Activated CD4-positive, alpha-beta T cell treated with anti-CD3 and anti-CD28 coated beads, Interleukin-2, Interleukin-4, amounts not matched to agents 100 ng/mL and 50 ng/mL, durations not matched to agents 16 hours and 8 hours (primary cell): ENCODE measurements around the gene LYSMD2.
"Not testable (repeated sequence)": the region's sequence is repeated elsewhere in the genome, so short reads cannot be mapped to it uniquely, and the experiment has no call there.

Source experiments
- DNase-seq: peaks from one replicate; pipeline ENCODE4 v3.0.0-alpha.2; 2020; ENCODE audit warnings: low spot score

LYSMD2 gene

DNA sequence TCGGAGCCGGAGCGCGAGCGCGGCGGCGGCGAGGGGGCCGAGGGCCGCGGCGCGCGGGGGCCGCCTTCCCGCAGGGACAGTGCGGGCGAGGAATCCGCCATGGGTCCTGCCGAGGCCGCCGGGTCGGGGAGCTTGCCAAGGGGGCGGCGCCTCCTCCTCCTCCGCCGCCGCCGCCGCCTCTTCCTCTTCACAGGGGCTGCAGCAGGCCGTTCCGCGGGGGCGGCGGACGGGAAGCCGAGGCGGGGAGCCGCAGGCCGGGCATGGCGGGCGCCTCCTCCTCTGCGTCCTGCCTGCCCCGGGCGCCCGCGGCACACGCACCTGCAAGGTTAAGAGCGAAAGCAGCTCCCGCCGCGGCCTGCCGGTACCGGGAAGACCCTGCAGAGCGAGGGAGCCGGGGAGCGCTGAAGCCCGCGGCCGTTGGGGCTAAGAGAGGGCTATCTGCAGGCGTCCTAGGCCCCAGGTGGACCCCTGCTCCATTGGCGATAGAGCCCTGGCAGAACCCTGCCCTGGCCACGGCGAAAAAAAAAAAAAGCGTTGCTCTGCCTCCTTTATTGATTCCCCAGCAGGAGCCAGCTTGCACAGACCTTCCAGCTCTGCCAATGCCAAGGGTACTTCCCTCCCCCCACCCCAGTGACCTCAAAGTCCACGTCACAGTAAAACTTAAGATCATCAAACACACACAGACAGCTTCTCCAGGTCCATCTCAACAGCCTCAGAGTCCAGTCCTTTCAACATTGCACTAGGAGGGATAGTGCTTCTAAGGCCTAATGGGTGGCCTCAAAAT lies at the start of gene LYSMD2:
LYSMD2 (minus strand) TSS at position 134 of the 784 bp plus-strand sequence; CDS start at position 101, 33 bp downstream.
- peak; percentile 55 for DNase-seq

DNA sequence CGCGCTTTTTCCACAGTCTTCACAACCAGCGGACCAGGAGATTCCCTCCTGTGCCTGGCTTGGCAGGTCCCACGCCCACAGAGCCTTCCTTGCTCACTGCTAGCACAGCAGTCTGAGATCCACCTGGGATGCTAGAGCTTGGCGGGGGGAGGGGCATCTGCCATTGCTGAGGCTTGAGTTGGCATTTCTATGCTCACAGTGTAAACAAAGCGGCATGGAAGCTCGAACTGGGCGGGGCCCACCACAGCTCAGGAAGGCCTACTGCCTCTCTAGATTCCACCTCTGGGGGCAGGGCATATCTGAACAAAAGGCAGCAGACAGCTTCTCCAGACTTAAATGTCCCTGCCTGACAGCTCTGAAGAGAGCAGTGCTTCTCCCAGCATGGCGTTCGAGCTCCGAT lies 49.7 kb upstream of the LYSMD2 start:
- DNase-seq = not testable (repeated sequence)

- no peak for DNase-seq
Observed at GRCh38 chr15:51783967-51784366, 46.5 kb upstream of the LYSMD2 start.

DNA sequence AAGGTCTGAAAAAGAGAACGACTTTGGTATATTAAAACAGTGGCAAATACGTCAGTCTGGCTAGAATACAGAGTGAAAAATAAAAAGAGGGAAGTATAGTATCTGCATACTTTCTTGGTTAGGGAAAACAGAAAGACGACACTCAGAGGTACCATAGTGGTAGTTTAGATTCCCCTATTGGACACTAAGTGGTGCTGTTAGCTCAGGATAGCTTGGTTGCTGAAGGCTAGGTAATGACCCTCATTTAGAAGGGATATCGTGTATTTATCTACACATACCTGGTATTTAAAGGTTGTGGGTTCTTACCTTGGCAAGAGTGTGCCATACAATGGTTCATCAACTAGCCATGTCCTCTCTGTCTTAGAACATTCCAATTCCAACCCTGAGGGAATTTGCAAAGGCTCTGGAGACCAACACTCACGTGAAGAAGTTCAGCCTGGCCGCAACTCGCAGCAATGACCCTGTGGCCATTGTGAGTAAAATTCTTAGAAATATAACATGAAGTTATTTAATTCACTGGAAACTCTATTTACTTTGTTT lies 45.0 kb upstream of the LYSMD2 start:
- DNase-seq = no peak

DNA sequence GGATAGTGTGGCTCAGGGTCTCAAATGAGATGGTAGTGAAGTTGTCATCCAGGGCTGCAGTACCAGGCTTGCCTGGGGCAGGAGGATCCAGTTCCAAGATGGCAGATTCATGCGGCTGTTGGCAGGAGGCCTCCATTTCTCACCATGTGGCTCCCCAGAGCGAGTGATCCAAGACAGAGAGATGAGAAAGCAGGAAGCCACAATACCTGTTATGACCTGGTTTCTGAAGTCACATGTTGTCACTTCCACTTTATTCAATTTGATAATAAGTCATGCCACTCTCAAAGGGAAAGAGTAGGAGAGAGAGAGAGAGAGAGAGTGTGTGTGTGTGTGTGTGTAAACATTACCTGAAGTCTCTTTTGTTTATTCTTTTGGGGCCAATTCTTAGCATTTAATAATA lies 44.1 kb upstream of the LYSMD2 start:
- DNase-seq = no peak

- DNase-seq = no peak
Observed at GRCh38 chr15:51780636-51781035, 43.2 kb upstream of the LYSMD2 start.

DNA sequence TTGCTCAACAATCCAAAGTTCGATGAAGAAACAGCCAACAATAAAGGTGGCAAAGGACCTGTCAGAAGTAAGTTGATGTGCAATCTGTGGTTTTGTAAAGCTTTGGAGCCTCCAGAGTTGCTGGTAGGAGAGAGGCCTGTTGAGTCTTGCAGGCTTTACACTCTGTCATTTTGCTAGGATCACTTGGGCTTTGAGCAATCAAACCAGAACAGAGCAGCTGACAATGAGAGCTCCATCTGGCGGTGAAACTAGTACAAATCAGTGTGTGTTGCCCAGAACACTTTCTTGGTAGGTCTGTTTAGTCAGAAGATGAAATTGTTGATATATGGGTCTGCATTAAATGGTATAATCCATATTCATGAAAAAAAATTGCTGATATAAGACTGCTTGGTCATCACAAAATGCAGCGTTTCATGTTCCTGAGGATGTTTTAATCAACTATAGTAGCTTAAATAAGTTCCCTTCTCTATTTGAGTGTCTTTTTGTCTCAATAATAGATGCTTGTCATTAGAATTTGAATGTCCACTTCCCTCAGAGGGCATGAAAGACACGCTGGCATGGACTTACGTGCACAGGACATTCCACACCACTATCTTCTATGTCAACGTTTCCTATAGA lies 39.6 kb upstream of the LYSMD2 start:
- peak; percentile 73 for DNase-seq

DNA sequence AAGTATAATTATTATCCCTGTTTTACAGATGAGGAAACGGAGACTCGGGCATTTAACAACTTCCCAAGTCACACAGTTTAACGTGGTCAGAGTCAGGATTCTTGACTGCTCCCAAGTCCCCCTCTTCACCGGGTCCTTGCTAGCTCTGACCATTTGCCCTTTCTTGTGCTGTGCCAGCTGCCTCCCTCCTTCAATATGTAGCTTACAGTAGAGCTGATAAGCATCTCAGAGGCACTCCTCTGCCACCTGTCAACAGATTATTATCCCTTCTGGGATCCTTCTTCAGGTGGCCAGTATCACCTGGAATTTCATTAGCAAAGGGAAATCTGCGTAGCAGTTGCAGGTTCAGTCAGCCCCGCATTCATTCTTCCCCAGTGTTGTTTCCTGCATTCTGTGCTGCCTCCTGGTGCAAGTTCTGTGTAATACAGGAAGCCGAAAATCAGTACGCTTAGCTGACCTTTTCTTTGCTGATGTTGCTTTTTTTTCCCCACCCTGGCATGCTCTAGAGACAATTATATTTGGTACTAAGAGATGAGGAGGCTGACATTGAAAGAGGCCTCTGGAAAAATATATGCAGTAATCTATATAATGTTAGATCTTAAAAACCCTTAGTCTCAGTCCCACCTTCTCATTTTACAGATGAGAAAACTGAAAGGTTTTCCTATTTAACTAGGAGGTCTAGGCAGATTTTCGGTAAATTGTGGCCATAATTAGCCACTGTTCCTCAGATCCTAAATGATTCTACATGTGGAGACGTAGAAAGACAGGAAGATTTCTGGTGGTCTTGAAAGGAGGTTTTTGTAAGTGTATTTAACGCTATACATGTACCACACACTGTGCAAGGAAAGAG lies 38.7 kb upstream of the LYSMD2 start:
- DNase-seq = peak; percentile 49

DNA sequence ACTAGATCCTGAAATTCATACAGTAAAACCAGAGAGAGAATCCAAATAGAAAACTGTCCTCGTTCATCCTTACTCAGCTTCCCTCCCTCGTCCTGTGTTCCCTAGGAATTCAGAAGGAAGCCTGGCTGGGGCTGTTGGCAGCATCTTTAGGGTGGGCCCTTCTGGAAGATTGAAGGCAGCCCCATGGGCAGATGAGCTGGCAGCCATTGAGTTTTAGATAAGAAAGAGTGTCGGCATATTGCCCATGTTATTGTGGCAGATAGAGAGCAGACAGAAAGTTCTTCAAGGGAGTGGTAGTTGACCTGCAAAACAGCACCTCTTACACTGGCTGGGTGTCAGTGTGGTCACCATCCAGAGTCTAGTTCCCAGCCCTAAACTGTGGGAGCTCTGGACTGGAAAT lies 37.5 kb upstream of the LYSMD2 start:
- DNase-seq = no peak

- no peak for DNase-seq
Observed at GRCh38 chr15:51771773-51772172, 34.3 kb upstream of the LYSMD2 start.

DNA sequence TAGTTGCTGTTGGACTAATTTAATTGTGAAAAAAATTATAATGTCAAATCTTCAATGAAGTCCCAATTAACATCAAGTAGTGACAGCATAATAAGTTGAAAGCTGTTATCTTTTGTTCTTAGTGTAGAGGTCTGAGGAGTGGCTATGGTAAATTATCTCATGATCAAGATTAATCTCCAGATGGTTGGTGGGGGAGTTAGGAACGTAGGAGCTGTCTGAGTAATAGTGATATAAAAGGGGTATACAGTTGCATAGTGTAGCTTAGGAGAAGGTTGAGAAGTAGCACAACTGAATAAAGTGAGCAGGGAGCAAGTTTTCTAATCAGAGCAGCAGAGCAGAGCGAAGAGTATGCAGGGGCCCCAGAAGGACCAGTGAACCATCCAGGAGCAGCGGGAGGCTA lies 33.4 kb upstream of the LYSMD2 start:
- no peak for DNase-seq

- no peak for DNase-seq
Observed at GRCh38 chr15:51768018-51768417, 30.6 kb upstream of the LYSMD2 start.

- no peak for DNase-seq
Observed at GRCh38 chr15:51766341-51766740, 28.9 kb upstream of the LYSMD2 start.

DNA sequence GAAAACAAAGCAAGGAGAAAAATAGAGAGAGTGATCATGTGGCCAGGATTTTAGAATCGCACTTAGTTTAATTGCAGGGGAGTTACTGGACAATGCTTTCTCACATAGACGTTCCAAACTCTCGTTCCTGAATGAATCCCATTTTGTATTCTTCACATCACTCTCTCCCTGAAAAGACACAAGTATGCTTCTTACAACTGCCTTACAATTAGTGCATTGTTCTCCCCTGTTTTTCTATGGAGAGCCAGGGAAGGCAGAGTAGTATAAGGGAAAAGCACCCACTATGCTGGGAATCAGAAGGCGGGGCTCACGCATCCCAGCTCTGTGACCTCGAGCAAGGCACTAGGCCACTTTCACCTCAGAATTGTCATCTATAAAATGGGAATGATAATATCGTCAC lies 28.3 kb upstream of the LYSMD2 start:
- DNase-seq = no peak

- no peak for DNase-seq
Observed at GRCh38 chr15:51760805-51761204, 23.4 kb upstream of the LYSMD2 start.

- DNase-seq = no peak
Observed at GRCh38 chr15:51759557-51760070, 22.2 kb upstream of the LYSMD2 start.

DNA sequence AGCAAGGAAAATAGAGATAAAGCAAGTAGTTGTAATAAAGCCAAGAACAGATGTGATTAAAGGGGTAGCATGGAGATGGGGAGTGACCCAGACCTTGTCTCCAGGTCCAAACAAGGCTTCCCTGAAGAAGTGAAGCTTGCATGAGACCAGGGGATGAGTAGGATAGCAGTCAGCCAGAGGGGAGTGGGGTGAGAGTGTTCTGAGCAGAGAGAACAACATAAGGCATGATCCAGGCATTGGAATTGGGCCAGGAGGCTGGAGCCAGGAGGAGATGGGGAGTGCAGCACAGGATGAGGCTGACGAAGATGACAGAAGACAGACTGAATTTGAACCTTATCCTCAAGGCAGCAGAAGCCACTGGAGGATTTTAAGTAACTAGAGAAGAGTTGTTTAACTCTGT lies 21.2 kb upstream of the LYSMD2 start:
- no peak for DNase-seq

DNA sequence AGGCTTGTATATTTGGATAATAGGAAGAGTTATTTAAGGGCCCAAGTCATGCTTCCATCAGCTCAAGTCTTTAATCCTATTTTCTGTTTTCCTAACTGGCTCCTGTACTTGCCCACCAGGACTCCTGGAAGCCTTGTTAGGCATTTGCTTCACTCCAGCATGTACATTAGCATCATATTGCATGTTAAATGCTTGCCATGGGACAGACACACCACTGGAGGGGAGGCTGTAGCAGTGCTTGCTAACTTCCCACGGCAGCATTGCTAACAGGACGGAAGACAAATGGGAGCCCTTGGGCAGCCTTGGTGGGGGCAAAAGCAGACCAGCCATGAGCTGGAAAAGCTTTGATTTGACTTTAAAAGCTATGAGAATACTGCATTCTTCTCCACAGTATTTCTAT lies 20.0 kb upstream of the LYSMD2 start:
- DNase-seq = no peak

- DNase-seq = no peak
Observed at GRCh38 chr15:51756482-51756881, 19.0 kb upstream of the LYSMD2 start.

DNA sequence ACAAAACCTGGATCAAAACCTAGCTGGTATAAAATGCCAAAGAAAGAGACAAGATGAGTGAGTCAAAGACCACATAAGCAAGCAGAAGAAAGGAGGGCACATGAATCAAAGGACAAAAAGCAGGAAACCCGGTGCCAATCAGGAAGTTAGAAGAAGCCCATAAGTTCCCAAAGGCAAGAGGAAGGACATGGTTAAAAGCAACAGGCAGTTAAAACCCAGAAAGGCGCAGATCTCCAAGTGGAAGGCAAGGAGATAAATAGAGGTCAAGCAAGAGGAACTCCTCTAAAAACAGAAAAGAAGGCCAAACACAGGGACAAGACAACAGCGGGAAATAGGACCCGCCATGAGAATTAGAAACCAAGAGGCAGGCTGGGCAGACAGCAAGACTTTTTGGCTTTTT lies 18.3 kb upstream of the LYSMD2 start:
- no peak for DNase-seq

- DNase-seq = no peak
Observed at GRCh38 chr15:51754267-51754666, 16.8 kb upstream of the LYSMD2 start.

GRCh38 chr15:51752888-51753287 lies 15.4 kb upstream of the LYSMD2 start:
- DNase-seq = no peak
